HG03571 (cell line): ENCODE results near the gene OR1J1.

Experiments
- ATAC-seq: cut with Tn5 transposase; IDR thresholded peaks from one replicate; pipeline ENCODE4 v1.9.1; 2021; ENCODE audit not compliant: unreplicated experiment

OR1J1 gene

GRCh38 chr9:122477826-122478225, at the start of gene OR1J1:
Gene OR1J1, minus strand, starts transcription at chr9:122477926. Its CDS starts 0 bp downstream, at chr9:122477926.
- no peak for ATAC-seq

GRCh38 chr9:122527193-122527592, 49.5 kb upstream of the OR1J1 start, which contains the start of gene OR1N1:
Gene OR1N1, minus strand, starts transcription at chr9:122527293. Its CDS starts 0 bp downstream, at chr9:122527293.
- no peak for ATAC-seq

- no peak for ATAC-seq
Measured at GRCh38 chr9:122526602-122527001, 48.9 kb upstream of the OR1J1 start.

GRCh38 chr9:122519376-122519775, 41.6 kb upstream of the OR1J1 start:
- no peak for ATAC-seq

GRCh38 chr9:122518841-122519240, 41.1 kb upstream of the OR1J1 start, which contains the start of gene OR1J4:
Gene OR1J4, plus strand, starts transcription at chr9:122519141. Its CDS starts 0 bp downstream, at chr9:122519141.
- no peak for ATAC-seq

GRCh38 chr9:122518226-122518625, 40.5 kb upstream of the OR1J1 start:
- no peak for ATAC-seq

- ATAC-seq = no peak
Measured at GRCh38 chr9:122510502-122510901, 32.8 kb upstream of the OR1J1 start, which contains the start of gene OR1J2. Gene OR1J2, plus strand, starts transcription at chr9:122510802. Its CDS starts 0 bp downstream, at chr9:122510802.

- no peak for ATAC-seq
Measured at GRCh38 chr9:122506964-122507363, 29.2 kb upstream of the OR1J1 start.

GRCh38 chr9:122498883-122499288, 21.2 kb upstream of the OR1J1 start:
- ATAC-seq = no peak

GRCh38 chr9:122479062-122479461, 1.3 kb upstream of the OR1J1 start:
- no peak for ATAC-seq

GRCh38 chr9:122477346-122477745, 380 bp downstream of the OR1J1 start:
- ATAC-seq = no peak

- no peak for ATAC-seq
Measured at GRCh38 chr9:122475717-122476116, 2.0 kb downstream of the OR1J1 start.

- ATAC-seq = no peak
Measured at GRCh38 chr9:122474561-122474960, 3.2 kb downstream of the OR1J1 start.

GRCh38 chr9:122468735-122469134, 9.0 kb downstream of the OR1J1 start:
- no peak for ATAC-seq

GRCh38 chr9:122466456-122466855, 11.3 kb downstream of the OR1J1 start:
- ATAC-seq = no peak

- ATAC-seq = peak; percentile 67
Measured at GRCh38 chr9:122464633-122465567, 12.8 kb downstream of the OR1J1 start.

- no peak for ATAC-seq
Measured at GRCh38 chr9:122463828-122464632, 13.7 kb downstream of the OR1J1 start.

GRCh38 chr9:122457787-122458186, 19.9 kb downstream of the OR1J1 start:
- ATAC-seq = no peak

GRCh38 chr9:122456123-122456522, 21.6 kb downstream of the OR1J1 start:
- no peak for ATAC-seq

- no peak for ATAC-seq
Measured at GRCh38 chr9:122453677-122454135, 24.0 kb downstream of the OR1J1 start.

GRCh38 chr9:122446819-122447484, 30.8 kb downstream of the OR1J1 start:
- no peak for ATAC-seq
